Kidney epithelial cell (primary cell): ENCODE data around the gene GRM5. TPM values are rescaled to one million over a fixed set of nuclear protein-coding genes. Genes with fewer than 3 reads are reported as not detected.

Source experiments
- DNase-seq: peaks from one replicate; pipeline ENCODE4 v3.0.0-alpha.2; 2010; ENCODE audit warnings: low read depth
- H3K27me3 ChIP-seq: 2 replicates; pipeline ENCODE4 v1.6.0; 2011; ENCODE audit warnings: low read length; ENCODE audit not compliant: control insufficient read depth, insufficient read depth
- H3K36me3 ChIP-seq: 2 replicates; pipeline ENCODE4 v1.5.1; 2011; ENCODE audit warnings: low read length; ENCODE audit not compliant: control insufficient read depth, insufficient read depth
- H3K4me3 ChIP-seq: 2 replicates; pipeline ENCODE4 v1.5.1; 2011; ENCODE audit warnings: low read depth, mild to moderate bottlenecking, control low read depth, low read length
- total RNA-seq: library from RNA; depleted of rRNA; stranded (reverse); fragments of >200 nt; gene quantifications from 2 replicates; pipeline ENCODE4 v1.2.3, GENCODE V29; 2015
- TF ChIP-seq, protein P1 (sequence below): IDR thresholded peaks from 2 replicates; pipeline ENCODE4 v1.5.1; 2011; ENCODE audit warnings: mild to moderate bottlenecking, moderate library complexity, low read length, control low read depth, inconsistent platforms; ENCODE audit not compliant: insufficient read depth, poor library complexity, severe bottlenecking

GRM5 gene
- total RNA-seq, 1 donor from 2014 or later, result 0.17 TPM

- H3K4me3 ChIP-seq, result no peak overlapping the region
- TF ChIP-seq, protein P1, sequence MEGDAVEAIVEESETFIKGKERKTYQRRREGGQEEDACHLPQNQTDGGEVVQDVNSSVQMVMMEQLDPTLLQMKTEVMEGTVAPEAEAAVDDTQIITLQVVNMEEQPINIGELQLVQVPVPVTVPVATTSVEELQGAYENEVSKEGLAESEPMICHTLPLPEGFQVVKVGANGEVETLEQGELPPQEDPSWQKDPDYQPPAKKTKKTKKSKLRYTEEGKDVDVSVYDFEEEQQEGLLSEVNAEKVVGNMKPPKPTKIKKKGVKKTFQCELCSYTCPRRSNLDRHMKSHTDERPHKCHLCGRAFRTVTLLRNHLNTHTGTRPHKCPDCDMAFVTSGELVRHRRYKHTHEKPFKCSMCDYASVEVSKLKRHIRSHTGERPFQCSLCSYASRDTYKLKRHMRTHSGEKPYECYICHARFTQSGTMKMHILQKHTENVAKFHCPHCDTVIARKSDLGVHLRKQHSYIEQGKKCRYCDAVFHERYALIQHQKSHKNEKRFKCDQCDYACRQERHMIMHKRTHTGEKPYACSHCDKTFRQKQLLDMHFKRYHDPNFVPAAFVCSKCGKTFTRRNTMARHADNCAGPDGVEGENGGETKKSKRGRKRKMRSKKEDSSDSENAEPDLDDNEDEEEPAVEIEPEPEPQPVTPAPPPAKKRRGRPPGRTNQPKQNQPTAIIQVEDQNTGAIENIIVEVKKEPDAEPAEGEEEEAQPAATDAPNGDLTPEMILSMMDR, result no peak
- no peaks in the 10 kb centered on the region for H3K36me3 ChIP-seq
- no peak for DNase-seq
- H3K27me3 ChIP-seq, result no peaks in the 10 kb centered on the region
These were observed 446.0 kb downstream of the GRM5 start for GRCh38 chr11:88619656-88620385.

DNA sequence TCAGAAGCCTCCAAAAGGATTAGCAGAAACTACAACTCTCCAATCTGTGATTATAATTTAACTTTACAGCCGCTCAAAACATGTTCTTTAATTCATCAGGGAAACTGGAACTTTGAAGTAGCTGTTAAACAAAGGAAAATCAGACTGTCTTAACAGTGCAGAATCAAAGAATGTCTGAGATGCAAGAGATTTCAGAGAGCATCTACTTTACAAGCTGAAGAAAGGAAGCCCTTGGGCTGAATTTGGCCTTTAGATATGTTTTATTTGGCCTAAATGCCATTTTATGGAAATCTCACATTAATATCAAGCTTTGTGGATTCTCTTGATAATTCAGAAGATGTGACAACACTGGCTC, 446.7 kb downstream of the GRM5 start:
- TF ChIP-seq, protein P1, result no peak
- DNase-seq, result no peak
- Histone ChIP-seq H3K27me3 (no peaks in the 10 kb centered on the region), H3K36me3 (no peaks in the 10 kb centered on the region), H3K4me3 (no peak overlapping the region)

GRCh38 chr11:88618327-88619070, 447.3 kb downstream of the GRM5 start:
- TF ChIP-seq, protein P1, result no peak
- H3K27me3 ChIP-seq, result no peaks in the 10 kb centered on the region
- no peak for DNase-seq
- H3K4me3 ChIP-seq, result no peak overlapping the region
- no peaks in the 10 kb centered on the region for H3K36me3 ChIP-seq

DNA sequence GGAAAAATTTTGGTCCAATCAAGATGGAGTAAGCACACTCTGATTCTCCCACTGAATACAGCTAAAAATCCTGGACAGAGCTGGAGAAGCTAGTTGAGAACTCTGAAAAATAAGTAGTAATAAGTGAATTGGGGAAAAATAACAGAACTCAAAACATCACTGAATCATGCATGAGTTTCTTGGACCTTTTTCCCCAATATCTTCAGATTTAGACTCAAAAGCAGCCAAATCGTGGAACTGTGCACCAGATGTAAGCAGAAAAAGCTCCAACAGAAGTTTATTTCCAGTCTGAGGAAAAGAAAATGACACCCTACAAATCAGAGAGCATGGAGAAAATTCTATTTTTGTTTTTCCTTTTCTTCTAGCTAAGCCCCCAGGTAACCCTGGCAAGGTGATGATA, 448.6 kb downstream of the GRM5 start:
- H3K27me3 ChIP-seq, result no peaks in the 10 kb centered on the region
- no peak overlapping the region for H3K4me3 ChIP-seq
- no peak for DNase-seq
- no peaks in the 10 kb centered on the region for H3K36me3 ChIP-seq
- TF ChIP-seq, protein P1, result no peak

- TF ChIP-seq, protein P1, result no peak
- H3K4me3 ChIP-seq, result no peak overlapping the region
- DNase-seq, result no peak
- no peaks in the 10 kb centered on the region for H3K36me3 ChIP-seq
- H3K27me3 ChIP-seq, result no peaks in the 10 kb centered on the region
These were observed 461.5 kb downstream of the GRM5 start for GRCh38 chr11:88604260-88604659.
